ENCODE measurements around the gene TMUB2. TPM values are rescaled to one million over a fixed set of nuclear protein-coding genes. Genes with fewer than 3 reads are reported as not detected.

The TMUB2 gene
- total RNA-seq, 1 donor from 2014 or later: 27.9 TPM

GRCh38 chr17:44207319-44207718 lies 20.5 kb downstream of the TMUB2 start:
- Histone ChIP-seq H3K36me3 (peaks cover 36 to 49% of the 10 kb centered on the region in 2 donors), H3K4me1 (peaks cover 0 to 9% of the 10 kb centered on the region in 2 donors), H3K27me3 (no peaks in the 10 kb centered on the region), H3K4me3 (no peak overlapping the region), H3K9me3 (no peaks in the 10 kb centered on the region), H3K27ac (no peak overlapping the region)
- intact Hi-C loops (cut with DNase I): no loop called here
- no peak for DNase-seq (ENCODE audit: low spot score in 2 of 2)
- no peak for TF ChIP-seq CTCF (IDR thresholded peaks at IDR 0.05)

GRCh38 chr17:44207743-44208142 lies 21.0 kb downstream of the TMUB2 start:
- peaks cover 36 to 49% of the 10 kb centered on the region in 2 donors for H3K36me3 ChIP-seq
- no peak for TF ChIP-seq CTCF (IDR thresholded peaks at IDR 0.05)

GRCh38 chr17:44209786-44210341 lies 23.1 kb downstream of the TMUB2 start:
- intact Hi-C loops (cut with DNase I): loop anchor here (1.0 to 10.0 kb wide), 3 partner anchors 10 to 295 kb away; partner anchors contain the start of genes GPATCH8 and SLC25A39
- H3K27me3 ChIP-seq: no peaks in the 10 kb centered on the region
- TF ChIP-seq CTCF (IDR thresholded peaks at IDR 0.05): no peak
- peaks cover 0 to 9% of the 10 kb centered on the region in 2 donors for H3K4me1 ChIP-seq
- DNase-seq (ENCODE audit: low spot score in 2 of 2): no peak
- no peaks in the 10 kb centered on the region for H3K9me3 ChIP-seq
- peak overlapping the region; percentile 26 to 59 for H3K27ac ChIP-seq
- H3K36me3 ChIP-seq: peaks cover 46 to 59% of the 10 kb centered on the region in 2 donors
- peak overlapping the region in 1 of 2 donors; percentile 14 for H3K4me3 ChIP-seq

More at GRCh38 chr17:44207743-44208142, 21.0 kb downstream of the TMUB2 start:
- no peak overlapping the region for H3K27ac ChIP-seq
- no peak overlapping the region for H3K4me3 ChIP-seq
- DNase-seq (ENCODE audit: low spot score in 2 of 2): no peak
- intact Hi-C loops (cut with DNase I): no loop called here
- no peaks in the 10 kb centered on the region for H3K27me3 ChIP-seq
- no peaks in the 10 kb centered on the region for H3K9me3 ChIP-seq
- H3K4me1 ChIP-seq: peaks cover 0 to 9% of the 10 kb centered on the region in 2 donors

- Histone ChIP-seq H3K4me1 (peaks cover 0 to 9% of the 10 kb centered on the region in 2 donors), H3K27ac (peak overlapping the region; percentile 29 to 65), H3K9me3 (no peaks in the 10 kb centered on the region), H3K4me3 (peak overlapping the region in 1 of 2 donors; percentile 14), H3K27me3 (no peaks in the 10 kb centered on the region), H3K36me3 (peaks cover 54 to 66% of the 10 kb centered on the region in 2 donors)
- intact Hi-C loops (cut with DNase I): loop anchor here (1.0 to 10.0 kb wide), 3 partner anchors 10 to 294 kb away; partner anchors contain the start of genes GPATCH8 and SLC25A39
- peak; percentile 67 to 94 for DNase-seq (ENCODE audit: low spot score in 2 of 2)
- peak; percentile 98 to 100 (median 100) for TF ChIP-seq CTCF (IDR thresholded peaks at IDR 0.05)
Observed at GRCh38 chr17:44210342-44211192, 23.8 kb downstream of the TMUB2 start.

GRCh38 chr17:44211281-44212265 lies 24.8 kb downstream of the TMUB2 start:
- H3K4me1 ChIP-seq: peaks cover 4 to 9% of the 10 kb centered on the region in 2 donors
- no peak for TF ChIP-seq CTCF (IDR thresholded peaks at IDR 0.05)
- peak overlapping the region in 1 of 2 donors; percentile 65 for H3K27ac ChIP-seq
- no peaks in the 10 kb centered on the region for H3K9me3 ChIP-seq
- no peaks in the 10 kb centered on the region for H3K27me3 ChIP-seq
- no peak for DNase-seq (ENCODE audit: low spot score in 2 of 2)
- intact Hi-C loops (cut with DNase I): loop anchor here (2.0 to 10.0 kb wide), 2 partner anchors 113 to 293 kb away; partner anchors contain the start of genes GPATCH8 and SLC25A39
- H3K36me3 ChIP-seq: peaks cover 63 to 75% of the 10 kb centered on the region in 2 donors
- H3K4me3 ChIP-seq: no peak overlapping the region
